ENCODE results near the gene MGAT3. TPM values are rescaled to one million over a fixed set of nuclear protein-coding genes. Genes with fewer than 3 reads are reported as not detected.

Gene MGAT3
- total RNA-seq, 1 experiment from 2014 or later: 1.6 TPM

GRCh38 chr22:39449708-39450107 lies 7.1 kb upstream of the MGAT3 start:
- DNase-seq (ENCODE audit: low spot score): no peak

- DNase-seq (ENCODE audit: low spot score): no peak
Measured at GRCh38 chr22:39450258-39450955, 6.4 kb upstream of the MGAT3 start.

- DNase-seq (ENCODE audit: low spot score): no peak
Measured at GRCh38 chr22:39452740-39453040, 4.1 kb upstream of the MGAT3 start.

GRCh38 chr22:39453765-39454378 lies 2.9 kb upstream of the MGAT3 start:
- no peak for DNase-seq (ENCODE audit: low spot score)

- DNase-seq (ENCODE audit: low spot score): no peak
Measured at GRCh38 chr22:39454385-39454871, 2.4 kb upstream of the MGAT3 start.

- no peak for DNase-seq (ENCODE audit: low spot score)
Measured at GRCh38 chr22:39457198-39457555, 365 bp downstream of the MGAT3 start.

- DNase-seq (ENCODE audit: low spot score): no peak
Measured at GRCh38 chr22:39457556-39458443, 988 bp downstream of the MGAT3 start.

GRCh38 chr22:39458444-39459083 lies 1.8 kb downstream of the MGAT3 start:
- no peak for DNase-seq (ENCODE audit: low spot score)

GRCh38 chr22:39459681-39460080 lies 2.9 kb downstream of the MGAT3 start:
- DNase-seq (ENCODE audit: low spot score): no peak

- DNase-seq (ENCODE audit: low spot score): no peak
Measured at GRCh38 chr22:39462443-39463221, 5.8 kb downstream of the MGAT3 start.

GRCh38 chr22:39463277-39463676 lies 6.5 kb downstream of the MGAT3 start:
- DNase-seq (ENCODE audit: low spot score): no peak

- DNase-seq (ENCODE audit: low spot score): no peak
Measured at GRCh38 chr22:39463931-39464390, 7.1 kb downstream of the MGAT3 start.

- no peak for DNase-seq (ENCODE audit: low spot score)
Measured at GRCh38 chr22:39466228-39467006, 9.6 kb downstream of the MGAT3 start.

GRCh38 chr22:39467390-39467895 lies 10.6 kb downstream of the MGAT3 start:
- DNase-seq (ENCODE audit: low spot score): no peak

GRCh38 chr22:39468487-39469325 lies 11.9 kb downstream of the MGAT3 start:
- DNase-seq (ENCODE audit: low spot score): no peak

- no peak for DNase-seq (ENCODE audit: low spot score)
Measured at GRCh38 chr22:39469326-39469680, 12.5 kb downstream of the MGAT3 start.

GRCh38 chr22:39469681-39470450 lies 13.1 kb downstream of the MGAT3 start:
- DNase-seq (ENCODE audit: low spot score): no peak

All from HT-29 (cell line).